SK-N-MC (cell line): Measurements from ENCODE around the gene LRPAP1.

Experiments
- EZH2 ChIP-seq: fragments of 200-600 bp; sonication (generic); IDR thresholded peaks from one replicate; pipeline ENCODE4 v1.6.1; 2017; ENCODE audit warnings: antibody characterized with exemption
- FOXP2 ChIP-seq: optimal IDR thresholded peaks from 2 replicates; pipeline ENCODE3; 2011; ENCODE audit warnings: mild to moderate bottlenecking, moderate library complexity; ENCODE audit not compliant: insufficient read depth; ENCODE audit errors: extremely low read length, control extremely low read depth
- POLR2AphosphoS5 ChIP-seq: IDR thresholded peaks from 2 replicates; pipeline ENCODE4 v1.6.1; 2012; ENCODE audit warnings: mild to moderate bottlenecking, low read depth, low read length, borderline replicate concordance

DNA sequence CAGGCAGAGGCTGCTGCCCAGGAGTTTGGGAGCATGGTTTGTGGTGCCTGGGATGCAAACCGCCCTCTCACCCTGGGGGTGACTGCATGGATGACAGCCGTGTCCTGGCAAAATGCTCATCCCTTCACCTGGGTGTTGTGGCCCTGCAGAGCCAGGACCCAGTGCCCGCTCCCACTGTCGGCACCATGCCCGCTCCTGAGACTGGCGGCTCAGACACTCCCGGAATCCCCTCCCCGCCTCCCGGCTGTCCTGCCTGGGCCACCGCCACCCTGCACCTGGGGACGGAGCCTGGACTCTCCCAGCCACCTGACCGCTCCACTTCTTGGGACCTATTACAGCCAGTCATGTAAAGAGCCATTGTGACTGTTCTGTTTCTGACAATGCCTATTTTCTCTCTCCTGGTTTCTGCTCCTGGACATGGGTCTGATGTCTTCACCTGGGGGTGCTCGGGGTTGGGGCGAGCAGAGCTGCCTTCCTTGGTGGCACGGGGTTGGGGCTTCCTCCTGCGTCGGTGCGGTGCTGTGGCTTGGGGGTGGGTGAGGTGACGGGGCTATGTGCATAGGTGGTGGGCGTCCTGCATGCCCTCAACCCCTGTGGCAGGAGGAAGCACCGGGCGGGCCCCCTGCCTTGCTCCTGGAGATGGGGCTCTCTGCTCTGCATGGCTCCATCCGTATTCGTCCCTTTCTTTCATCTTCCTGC lies 30.9 kb downstream of the LRPAP1 start:
- TF ChIP-seq POLR2AphosphoS5 (no peak), EZH2 (no peak), FOXP2 (no peak)
